ENCODE measurements around the gene NOL8. TPM values are rescaled to one million over a fixed set of nuclear protein-coding genes. Genes with fewer than 3 reads are reported as not detected.

Gene NOL8
- total RNA-seq, 1 experiment from 2014 or later, result 48.2 TPM

GRCh38 chr9:92253656-92254055 is 71.5 kb downstream of the NOL8 start:
- Histone ChIP-seq H3K4me3 (replicated peaks in 1 of 2; ENCODE audit: low read depth in 1 of 2, low read length in 2 of 2) (no peak overlapping the region), H4K20me1 (ENCODE audit: insufficient read depth) (no peaks in the 10 kb centered on the region; the same call in 1 of the 2 replicates), H3K27ac (ENCODE audit: low read depth, low read length) (no peak overlapping the region), H3K9ac (ENCODE audit: low read length) (no peak overlapping the region), H3K27me3 (ENCODE audit: insufficient read depth, low read length) (no peaks in the 10 kb centered on the region), H3K4me1 (ENCODE audit: control insufficient read depth in 1 of 2, insufficient read depth in 2 of 2, low read length in 2 of 2) (no peaks in the 10 kb centered on the region), H3K79me2 (ENCODE audit: insufficient read depth, low read length) (peaks cover 22% of the 10 kb centered on the region; the same call in 1 of the 2 replicates), H3K9me2 (ENCODE audit: insufficient read depth) (no peaks in the 10 kb centered on the region), H2AFZ (ENCODE audit: low read depth, low read length, poor library complexity, severe bottlenecking) (no peak overlapping the region), H3K4me2 (ENCODE audit: low read length) (no peak overlapping the region), H3K36me3 (ENCODE audit: control insufficient read depth in 1 of 2, insufficient read depth in 2 of 2, low read length in 2 of 2) (peaks cover 79 to 83% of the 10 kb centered on the region in 2 experiments), H3K9me3 (ENCODE audit: control insufficient read depth in 1 of 2, insufficient read depth in 1 of 2, low read depth in 1 of 2, low read length in 2 of 2) (no peaks in the 10 kb centered on the region)
- ATAC-seq, result no peak
- TSS peak; percentile 16 for BruUV-seq (replicated peaks)
- POLR2A ChIA-PET, result no interaction called here
- intact Hi-C loops (cut with micrococcal nuclease), result no loop called here
- no peak for DNase-seq (ENCODE audit: low read depth, low spot score)
- RAD21 ChIA-PET (ENCODE audit: low non-redundant PET in 1 of 2, low total read pairs in 2 of 2, uncharacterized antibody in 2 of 2, unreplicated experiment in 2 of 2), result no interaction called here
- CTCF ChIA-PET, result interaction anchor here (2.0 kb wide), 1 partner anchor 113 kb away, joined by 6 read pairs; no protein-coding TSS in a partner anchor
- TF ChIP-seq SRF (IDR thresholded peaks at IDR 0.05; ENCODE audit: low read depth) (no peak), POLR2AphosphoS5 (IDR thresholded peaks at IDR 0.05; ENCODE audit: low read depth, low read length) (no peak), FOSL1 (IDR thresholded peaks at IDR 0.05; ENCODE audit: low read depth) (no peak), EGR1 (IDR thresholded peaks at IDR 0.05; ENCODE audit: low read depth) (no peak), ELF1 (IDR thresholded peaks at IDR 0.05; ENCODE audit: borderline replicate concordance, low read depth) (no peak)

DNA sequence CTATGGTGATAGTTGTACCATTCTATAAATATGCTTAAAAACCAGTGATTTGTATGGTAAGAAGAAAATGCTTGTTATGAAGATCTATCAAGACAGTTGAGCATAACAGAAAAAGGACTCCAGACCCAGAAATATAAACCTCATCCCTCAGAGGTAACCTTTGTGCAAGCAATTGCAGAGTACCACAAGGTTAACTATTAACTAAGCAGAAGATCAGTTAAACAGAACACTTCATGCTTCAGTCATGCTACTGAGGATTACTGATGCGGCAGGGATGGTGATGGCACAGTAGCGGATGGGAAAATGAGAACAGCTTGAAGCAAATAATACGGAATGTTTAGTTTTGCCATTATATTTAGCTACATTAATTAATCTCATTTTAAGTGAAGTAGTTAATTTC is 77.2 kb downstream of the NOL8 start:
- H2AFZ ChIP-seq (ENCODE audit: low read depth, low read length, poor library complexity, severe bottlenecking), result no peak overlapping the region
- no peak for DNase-seq (ENCODE audit: low read depth, low spot score)
- POLR2A ChIA-PET, result no interaction called here
- peaks cover 17% of the 10 kb centered on the region; the same call in 1 of the 2 replicates for H3K79me2 ChIP-seq (ENCODE audit: insufficient read depth, low read length)
- CTCF ChIA-PET, result no interaction called here
- H3K27me3 ChIP-seq (ENCODE audit: insufficient read depth, low read length), result no peaks in the 10 kb centered on the region
- H3K4me3 ChIP-seq (replicated peaks in 1 of 2; ENCODE audit: low read depth in 1 of 2, low read length in 2 of 2), result no peak overlapping the region
- H3K36me3 ChIP-seq (ENCODE audit: control insufficient read depth in 1 of 2, insufficient read depth in 2 of 2, low read length in 2 of 2), result peaks cover 73 to 79% of the 10 kb centered on the region in 2 experiments
- ATAC-seq, result no peak
- no TSS peak for BruUV-seq (replicated peaks)
- intact Hi-C loops (cut with micrococcal nuclease), result no loop called here
- no peak overlapping the region for H3K4me2 ChIP-seq (ENCODE audit: low read length)
- no peaks in the 10 kb centered on the region; the same call in 1 of the 2 replicates for H4K20me1 ChIP-seq (ENCODE audit: insufficient read depth)
- H3K4me1 ChIP-seq (ENCODE audit: control insufficient read depth in 1 of 2, insufficient read depth in 2 of 2, low read length in 2 of 2), result no peaks in the 10 kb centered on the region
- RAD21 ChIA-PET (ENCODE audit: low non-redundant PET in 1 of 2, low total read pairs in 2 of 2, uncharacterized antibody in 2 of 2, unreplicated experiment in 2 of 2), result no interaction called here
- H3K27ac ChIP-seq (ENCODE audit: low read depth, low read length), result no peak overlapping the region
- H3K9ac ChIP-seq (ENCODE audit: low read length), result no peak overlapping the region
- H3K9me3 ChIP-seq (ENCODE audit: control insufficient read depth in 1 of 2, insufficient read depth in 1 of 2, low read depth in 1 of 2, low read length in 2 of 2), result no peaks in the 10 kb centered on the region
- H3K9me2 ChIP-seq (ENCODE audit: insufficient read depth), result no peaks in the 10 kb centered on the region
- TF ChIP-seq MAX (IDR thresholded peaks at IDR 0.05) (no peak), SP1 (IDR thresholded peaks at IDR 0.05; ENCODE audit: low read depth) (no peak), ELF1 (IDR thresholded peaks at IDR 0.05; ENCODE audit: borderline replicate concordance, low read depth) (no peak), YY1 (IDR thresholded peaks at IDR 0.05; ENCODE audit: extremely low read depth, insufficient replicate concordance, low read depth, low read length) (no peak), TCF7L2 (IDR thresholded peaks at IDR 0.05; ENCODE audit: borderline replicate concordance, extremely low read depth, insufficient read depth, insufficient read length) (no peak), SIN3A (IDR thresholded peaks at IDR 0.05; ENCODE audit: low read depth) (no peak), EZH2phosphoT487 (IDR thresholded peaks at IDR 0.05; ENCODE audit: borderline replicate concordance) (no peak), SRF (IDR thresholded peaks at IDR 0.05; ENCODE audit: low read depth) (no peak), EGR1 (IDR thresholded peaks at IDR 0.05; ENCODE audit: low read depth) (no peak), CEBPB (IDR thresholded peaks at IDR 0.05; ENCODE audit: low read depth) (no peak), JUND (IDR thresholded peaks at IDR 0.05) (no peak), POLR2A (IDR thresholded peaks at IDR 0.05; ENCODE audit: borderline replicate concordance, extremely low read depth, insufficient read depth, insufficient read length) (no peak), RAD21 (IDR thresholded peaks at IDR 0.05; ENCODE audit: low read depth) (no peak)
- TF ChIP-seq, protein P1, sequence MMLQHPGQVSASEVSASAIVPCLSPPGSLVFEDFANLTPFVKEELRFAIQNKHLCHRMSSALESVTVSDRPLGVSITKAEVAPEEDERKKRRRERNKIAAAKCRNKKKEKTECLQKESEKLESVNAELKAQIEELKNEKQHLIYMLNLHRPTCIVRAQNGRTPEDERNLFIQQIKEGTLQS (IDR thresholded peaks at IDR 0.05), result no peak
- TF ChIP-seq, protein P2, sequence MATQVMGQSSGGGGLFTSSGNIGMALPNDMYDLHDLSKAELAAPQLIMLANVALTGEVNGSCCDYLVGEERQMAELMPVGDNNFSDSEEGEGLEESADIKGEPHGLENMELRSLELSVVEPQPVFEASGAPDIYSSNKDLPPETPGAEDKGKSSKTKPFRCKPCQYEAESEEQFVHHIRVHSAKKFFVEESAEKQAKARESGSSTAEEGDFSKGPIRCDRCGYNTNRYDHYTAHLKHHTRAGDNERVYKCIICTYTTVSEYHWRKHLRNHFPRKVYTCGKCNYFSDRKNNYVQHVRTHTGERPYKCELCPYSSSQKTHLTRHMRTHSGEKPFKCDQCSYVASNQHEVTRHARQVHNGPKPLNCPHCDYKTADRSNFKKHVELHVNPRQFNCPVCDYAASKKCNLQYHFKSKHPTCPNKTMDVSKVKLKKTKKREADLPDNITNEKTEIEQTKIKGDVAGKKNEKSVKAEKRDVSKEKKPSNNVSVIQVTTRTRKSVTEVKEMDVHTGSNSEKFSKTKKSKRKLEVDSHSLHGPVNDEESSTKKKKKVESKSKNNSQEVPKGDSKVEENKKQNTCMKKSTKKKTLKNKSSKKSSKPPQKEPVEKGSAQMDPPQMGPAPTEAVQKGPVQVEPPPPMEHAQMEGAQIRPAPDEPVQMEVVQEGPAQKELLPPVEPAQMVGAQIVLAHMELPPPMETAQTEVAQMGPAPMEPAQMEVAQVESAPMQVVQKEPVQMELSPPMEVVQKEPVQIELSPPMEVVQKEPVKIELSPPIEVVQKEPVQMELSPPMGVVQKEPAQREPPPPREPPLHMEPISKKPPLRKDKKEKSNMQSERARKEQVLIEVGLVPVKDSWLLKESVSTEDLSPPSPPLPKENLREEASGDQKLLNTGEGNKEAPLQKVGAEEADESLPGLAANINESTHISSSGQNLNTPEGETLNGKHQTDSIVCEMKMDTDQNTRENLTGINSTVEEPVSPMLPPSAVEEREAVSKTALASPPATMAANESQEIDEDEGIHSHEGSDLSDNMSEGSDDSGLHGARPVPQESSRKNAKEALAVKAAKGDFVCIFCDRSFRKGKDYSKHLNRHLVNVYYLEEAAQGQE (IDR thresholded peaks at IDR 0.05; ENCODE audit: low read depth), result no peak

All from HCT116 (cell line).